ENCODE data around the gene INKA2.

GRCh38 chr1:111719135-111719534 is 20.1 kb downstream of the INKA2 start:
- TF ChIP-seq CTCF (IDR thresholded peaks at IDR 0.05; ENCODE audit: low read depth, low read length, missing input control), result no peak
- TF ChIP-seq JUND (IDR thresholded peaks at IDR 0.05), result no peak
- no peak for TF ChIP-seq ATF3 (IDR thresholded peaks at IDR 0.05)
- no peak for TF ChIP-seq ZBTB33 (IDR thresholded peaks at IDR 0.05)
- TF ChIP-seq SP1 (IDR thresholded peaks at IDR 0.05), result no peak
